ENCODE results near the gene RHOH.
A peak's percentile ranks its signal among the peaks of the same experiment; 100 is the strongest.
"Not testable (repeated sequence)": the region's sequence is repeated elsewhere in the genome, so short reads cannot be mapped to it uniquely, and the experiment has no call there.

RHOH gene

GRCh38 chr4:40196724-40197281, at the start of gene RHOH:
RHOH (plus strand) TSS chr4:40197031; CDS start chr4:40243387, 46,356 bp downstream.
- DNase-seq, result no peak

GRCh38 chr4:40147490-40147889, 49.3 kb upstream of the RHOH start:
- DNase-seq, result not testable (repeated sequence)

- DNase-seq, result no peak
Measured at GRCh38 chr4:40149960-40150385, 46.9 kb upstream of the RHOH start.

GRCh38 chr4:40150932-40151331, 45.9 kb upstream of the RHOH start:
- no peak for DNase-seq

- DNase-seq, result no peak
Measured at GRCh38 chr4:40152637-40153036, 44.2 kb upstream of the RHOH start.

- no peak for DNase-seq
Measured at GRCh38 chr4:40157436-40157835, 39.4 kb upstream of the RHOH start.

- DNase-seq, result no peak
Measured at GRCh38 chr4:40160258-40160657, 36.6 kb upstream of the RHOH start.

GRCh38 chr4:40164459-40164858, 32.4 kb upstream of the RHOH start:
- DNase-seq, result no peak

GRCh38 chr4:40165916-40166315, 30.9 kb upstream of the RHOH start:
- no peak for DNase-seq

- DNase-seq, result no peak
Measured at GRCh38 chr4:40168070-40168469, 28.8 kb upstream of the RHOH start.

GRCh38 chr4:40170588-40170987, 26.2 kb upstream of the RHOH start:
- DNase-seq, result no peak

- DNase-seq, result no peak
Measured at GRCh38 chr4:40173470-40173875, 23.4 kb upstream of the RHOH start.

GRCh38 chr4:40176602-40177001, 20.2 kb upstream of the RHOH start:
- DNase-seq, result no peak

GRCh38 chr4:40177591-40177990, 19.2 kb upstream of the RHOH start:
- DNase-seq, result no peak

- no peak for DNase-seq
Measured at GRCh38 chr4:40178672-40179071, 18.2 kb upstream of the RHOH start.

GRCh38 chr4:40179360-40179759, 17.5 kb upstream of the RHOH start:
- DNase-seq, result no peak

- DNase-seq, result no peak
Measured at GRCh38 chr4:40180356-40180755, 16.5 kb upstream of the RHOH start.

GRCh38 chr4:40182001-40182400, 14.8 kb upstream of the RHOH start:
- DNase-seq, result no peak

- DNase-seq, result no peak
Measured at GRCh38 chr4:40182954-40183353, 13.9 kb upstream of the RHOH start.

- DNase-seq, result no peak
Measured at GRCh38 chr4:40183615-40184411, 13.0 kb upstream of the RHOH start.

- DNase-seq, result peak; percentile 12
Measured at GRCh38 chr4:40185830-40186664, 10.8 kb upstream of the RHOH start.

- no peak for DNase-seq
Measured at GRCh38 chr4:40186665-40187014, 10.2 kb upstream of the RHOH start.

- no peak for DNase-seq
Measured at GRCh38 chr4:40187386-40187906, 9.4 kb upstream of the RHOH start.

- no peak for DNase-seq
Measured at GRCh38 chr4:40190019-40190418, 6.8 kb upstream of the RHOH start.
